CD4-positive, alpha-beta memory T cell (primary cell): ENCODE results near the gene SMURF1. TPM values are rescaled to one million over a fixed set of nuclear protein-coding genes. Genes with fewer than 3 reads are reported as not detected.

Experiments
- CTCF ChIA-PET: fragments of 350-600 bp; sonication (Branson Sonifier 250); formaldehyde crosslinking; loops from one replicate; lab custom pipeline; 2021; ENCODE audit warnings: inconsistent platforms; ENCODE audit not compliant: partially characterized antibody; lab: Charles Lee
- POLR2A ChIA-PET: fragments of 350-600 bp; sonication (Branson Sonifier 250); formaldehyde crosslinking; loops from one replicate; lab custom pipeline; 2021; ENCODE audit not compliant: partially characterized antibody; lab: Charles Lee
- DNase-seq, 5 donors: peaks; one replicate each; pipeline versions ENCODE4 v3.0.0 to v3.0.0-alpha.2; 2020 to 2022; ENCODE audit warnings: mixed read lengths in 1 of 5
- H3K27ac ChIP-seq: one replicate; pipeline ENCODE4 v1.7.0; 2013; ENCODE audit warnings: low read depth, low read length
- H3K27me3 ChIP-seq: 2 replicates; pipeline ENCODE4 v1.7.0; 2013; ENCODE audit warnings: mild to moderate bottlenecking, low read length, moderate library complexity; ENCODE audit not compliant: insufficient read depth
- H3K36me3 ChIP-seq: 2 replicates; pipeline ENCODE4 v1.7.0; 2013; ENCODE audit warnings: mild to moderate bottlenecking, low read length, moderate library complexity; ENCODE audit not compliant: insufficient read depth
- H3K4me1 ChIP-seq: 2 replicates; pipeline ENCODE4 v1.7.0; 2013; ENCODE audit warnings: mild to moderate bottlenecking, low read length, moderate library complexity; ENCODE audit not compliant: insufficient read depth
- H3K4me3 ChIP-seq, 2 donors: one replicate each; pipeline ENCODE4 v1.7.0; 2013; ENCODE audit warnings: low read length in 2 of 2, mild to moderate bottlenecking in 1 of 2
- H3K9me3 ChIP-seq, 2 donors: one replicate each; pipeline ENCODE4 v1.7.0; 2013; ENCODE audit warnings: low read length in 2 of 2, control low read depth in 1 of 2; ENCODE audit not compliant: control insufficient read depth in 1 of 2
- H3K27ac Mint-ChIP-seq, 7 donors: one replicate each; pipeline ENCODE4 v1.8.0; 2020 to 2021; ENCODE audit warnings: mixed read lengths in 7 of 7, mild to moderate bottlenecking in 6 of 7, inconsistent platforms in 3 of 7, moderate library complexity in 3 of 7
- H3K27me3 Mint-ChIP-seq, 2 donors: one replicate each; pipeline ENCODE4 v1.8.0; 2020 to 2021; ENCODE audit warnings: mixed read lengths in 2 of 2
- H3K36me3 Mint-ChIP-seq, 2 donors: one replicate each; pipeline ENCODE4 v1.8.0; 2020 to 2021; ENCODE audit warnings: mixed read lengths in 2 of 2, inconsistent platforms in 1 of 2, mild to moderate bottlenecking in 1 of 2
- H3K4me1 Mint-ChIP-seq, 4 donors: one replicate each; pipeline ENCODE4 v1.8.0; 2020 to 2021; ENCODE audit warnings: mixed read lengths in 4 of 4, mild to moderate bottlenecking in 1 of 4
- H3K4me3 Mint-ChIP-seq, 8 donors: one replicate each; pipeline ENCODE4 v1.8.0; 2020 to 2021; ENCODE audit warnings: mixed read lengths in 8 of 8, mild to moderate bottlenecking in 7 of 8, moderate library complexity in 6 of 8, inconsistent platforms in 3 of 8
- H3K9me3 Mint-ChIP-seq, 8 donors: one replicate each; pipeline ENCODE4 v1.8.0; 2020 to 2021; ENCODE audit warnings: mixed read lengths in 8 of 8, mild to moderate bottlenecking in 5 of 8, inconsistent platforms in 3 of 8, moderate library complexity in 1 of 8
- intact Hi-C: fragments of 100-400 bp; cut with micrococcal nuclease; formaldehyde crosslinking; loops from one replicate; pipeline ENCODE4 v1.15.1; 2023
- polyA plus RNA-seq, 2 donors: library from polyadenylated mRNA; unstranded; fragments of 300-500 nt; fragmentation: Illumina TruSeq; gene quantifications; one replicate each; pipeline ENCODE4 v1.2.3, GENCODE V29; 2021
- total RNA-seq, 2 experiments: library from RNA; stranded (reverse); gene quantifications; one replicate each; pipeline ENCODE4 v1.2.3, GENCODE V29; 2021

Gene SMURF1
- total and polyA plus RNA-seq, 4 experiments from 2014 or later: 0.88 to 23.2 (median 12.9) TPM

- Mint-ChIP-seq H3K36me3 (peaks cover 32 to 66% of the 10 kb centered on the region in 2 donors), H3K4me1 (peaks cover 0 to 3% (median 0%) of the 10 kb centered on the region in 4 donors), H3K9me3 (no peaks in the 10 kb centered on the region), H3K27me3 (no peaks in the 10 kb centered on the region), H3K27ac (peak overlapping the region in 6 of 7 donors; percentile 24 to 84 (median 52)), H3K4me3 (no peak overlapping the region)
- intact Hi-C loops: no loop called here
- ChIA-PET CTCF (interaction anchor here (1.1 to 3.0 kb wide), 2 partner anchors 10 to 284 kb away, joined by 4 to 14 read pairs; no protein-coding TSS in a partner anchor), POLR2A (no interaction called here)
- Histone ChIP-seq H3K27me3 (no peaks in the 10 kb centered on the region), H3K4me1 (no peaks in the 10 kb centered on the region), H3K4me3 (no peak overlapping the region), H3K27ac (no peak overlapping the region), H3K36me3 (peaks cover 46% of the 10 kb centered on the region), H3K9me3 (no peaks in the 10 kb centered on the region)
- no peak for DNase-seq
Observed at GRCh38 chr7:99029466-99030435, 114.2 kb downstream of the SMURF1 start.

- peak overlapping the region in 4 of 7 donors; percentile 46 to 82 (median 65) for H3K27ac Mint-ChIP-seq
- no peaks in the 10 kb centered on the region for H3K9me3 Mint-ChIP-seq
- peaks cover 36% of the 10 kb centered on the region for H3K36me3 ChIP-seq
- no peaks in the 10 kb centered on the region for H3K27me3 Mint-ChIP-seq
- no peak overlapping the region for H3K27ac ChIP-seq
- no peak overlapping the region for H3K4me3 Mint-ChIP-seq
- POLR2A ChIA-PET: no interaction called here
- no peak for DNase-seq
- peaks cover 0 to 4% (median under 1%) of the 10 kb centered on the region in 4 donors for H3K4me1 Mint-ChIP-seq
- CTCF ChIA-PET: interaction anchor here (0.6 to 0.7 kb wide), 2 partner anchors 8 to 9 kb away, joined by 3 read pairs; no protein-coding TSS in a partner anchor
- H3K4me3 ChIP-seq: no peak overlapping the region
- H3K4me1 ChIP-seq: no peaks in the 10 kb centered on the region
- intact Hi-C loops: no loop called here
- H3K36me3 Mint-ChIP-seq: peaks cover 27 to 59% of the 10 kb centered on the region in 2 donors
- no peaks in the 10 kb centered on the region for H3K27me3 ChIP-seq
- no peaks in the 10 kb centered on the region for H3K9me3 ChIP-seq
Observed at GRCh38 chr7:99028261-99028973, 115.5 kb downstream of the SMURF1 start.

GRCh38 chr7:99027841-99028240 is 116.1 kb downstream of the SMURF1 start:
- no peaks in the 10 kb centered on the region for H3K9me3 Mint-ChIP-seq
- no peak overlapping the region for H3K27ac Mint-ChIP-seq
- H3K4me3 Mint-ChIP-seq: no peak overlapping the region
- Histone ChIP-seq H3K4me3 (no peak overlapping the region), H3K4me1 (no peaks in the 10 kb centered on the region), H3K9me3 (no peaks in the 10 kb centered on the region), H3K27me3 (no peaks in the 10 kb centered on the region), H3K36me3 (peaks cover 30% of the 10 kb centered on the region), H3K27ac (no peak overlapping the region)
- intact Hi-C loops: no loop called here
- H3K36me3 Mint-ChIP-seq: peaks cover 33 to 61% of the 10 kb centered on the region in 2 donors
- no peak for DNase-seq
- ChIA-PET CTCF (interaction anchor here (0.6 to 1.3 kb wide), 3 partner anchors 8 to 13 kb away, joined by 3 to 5 read pairs (median 3); no protein-coding TSS in a partner anchor), POLR2A (no interaction called here)
- H3K27me3 Mint-ChIP-seq: no peaks in the 10 kb centered on the region
- H3K4me1 Mint-ChIP-seq: peaks cover 0 to 6% (median 6%) of the 10 kb centered on the region in 4 donors

GRCh38 chr7:99027241-99027640 is 116.7 kb downstream of the SMURF1 start:
- POLR2A ChIA-PET: no interaction called here
- Mint-ChIP-seq H3K27ac (peak overlapping the region in 4 of 7 donors; percentile 10 to 69 (median 37)), H3K9me3 (no peaks in the 10 kb centered on the region), H3K4me3 (no peak overlapping the region), H3K27me3 (no peaks in the 10 kb centered on the region), H3K36me3 (peaks cover 33 to 57% of the 10 kb centered on the region in 2 donors), H3K4me1 (peaks cover 0 to 6% (median 6%) of the 10 kb centered on the region in 4 donors)
- intact Hi-C loops: no loop called here
- Histone ChIP-seq H3K36me3 (peaks cover 28% of the 10 kb centered on the region), H3K4me3 (no peak overlapping the region), H3K9me3 (no peaks in the 10 kb centered on the region), H3K27me3 (no peaks in the 10 kb centered on the region), H3K4me1 (no peaks in the 10 kb centered on the region), H3K27ac (no peak overlapping the region)
- no peak for DNase-seq
- CTCF ChIA-PET: interaction anchor here (1.0 to 1.3 kb wide), 2 partner anchors 13 kb away, joined by 3 to 5 read pairs; no protein-coding TSS in a partner anchor

- intact Hi-C loops: no loop called here
- H3K27me3 Mint-ChIP-seq: no peaks in the 10 kb centered on the region
- H3K4me3 ChIP-seq: no peak overlapping the region
- no peak overlapping the region for H3K4me3 Mint-ChIP-seq
- H3K4me1 ChIP-seq: no peaks in the 10 kb centered on the region
- H3K27ac Mint-ChIP-seq: peak overlapping the region in 3 of 7 donors; percentile 13 to 72 (median 59)
- peaks cover 16% of the 10 kb centered on the region for H3K36me3 ChIP-seq
- H3K9me3 ChIP-seq: no peaks in the 10 kb centered on the region
- H3K4me1 Mint-ChIP-seq: peaks cover 0 to 10% (median 6%) of the 10 kb centered on the region in 4 donors
- H3K27me3 ChIP-seq: no peaks in the 10 kb centered on the region
- H3K9me3 Mint-ChIP-seq: no peaks in the 10 kb centered on the region
- CTCF ChIA-PET: interaction anchor here (0.8 kb wide), 1 partner anchor 289 kb away, joined by 4 read pairs; no protein-coding TSS in a partner anchor
- POLR2A ChIA-PET: no interaction called here
- no peak for DNase-seq
- no peak overlapping the region for H3K27ac ChIP-seq
- peaks cover 39 to 40% of the 10 kb centered on the region in 2 donors for H3K36me3 Mint-ChIP-seq
Observed at GRCh38 chr7:99024066-99024465, 119.8 kb downstream of the SMURF1 start.

- H3K27me3 ChIP-seq: no peaks in the 10 kb centered on the region
- no peaks in the 10 kb centered on the region for H3K9me3 ChIP-seq
- peaks cover 12% of the 10 kb centered on the region for H3K36me3 ChIP-seq
- intact Hi-C loops: no loop called here
- no peaks in the 10 kb centered on the region for H3K27me3 Mint-ChIP-seq
- H3K4me1 ChIP-seq: no peaks in the 10 kb centered on the region
- peaks cover 0 to 14% (median 9%) of the 10 kb centered on the region in 4 donors for H3K4me1 Mint-ChIP-seq
- H3K27ac Mint-ChIP-seq: peak overlapping the region in 1 of 7 donors; percentile 48
- ChIA-PET CTCF (no interaction called here), POLR2A (interaction anchor here (0.6 kb wide), 1 partner anchor 26 kb away, joined by 6 read pairs; no protein-coding TSS in a partner anchor)
- no peak for DNase-seq
- peaks cover 33% of the 10 kb centered on the region in 2 donors for H3K36me3 Mint-ChIP-seq
- no peaks in the 10 kb centered on the region for H3K9me3 Mint-ChIP-seq
- H3K4me3 Mint-ChIP-seq: no peak overlapping the region
- no peak overlapping the region for H3K27ac ChIP-seq
- H3K4me3 ChIP-seq: no peak overlapping the region
Observed at GRCh38 chr7:99021941-99022560, 121.9 kb downstream of the SMURF1 start.
